HepG2 (cell line): ENCODE data around the gene PEX11B. TPM values are rescaled to one million over a fixed set of nuclear protein-coding genes. Genes with fewer than 3 reads are reported as not detected.
A peak's percentile ranks its signal among the peaks of the same experiment; 100 is the strongest.

Experiments used
- ATF6 ChIP-seq: sonication (generic); formaldehyde crosslinking; conservative IDR thresholded peaks from 2 replicates; pipeline ENCODE4 v1.4.0; 2020; ENCODE audit warnings: missing genetic modification reagents
- CREB1 ChIP-seq, 2 experiments: fragments of 450-650 bp in 1 of 2; IDR thresholded peaks; 2 replicates each; pipeline ENCODE4 v1.6.1; 2016 to 2017; ENCODE audit warnings: control low read depth in 1 of 2, mild to moderate bottlenecking in 1 of 2, missing compliant biosample characterization in 1 of 2, missing genetic modification characterization in 1 of 2
- CSRNP2 ChIP-seq: sonication (generic); formaldehyde crosslinking; conservative IDR thresholded peaks from 2 replicates; pipeline ENCODE4 v1.8.0; 2022; ENCODE audit warnings: low read depth, missing genetic modification reagents
- ISX ChIP-seq: sonication (generic); formaldehyde crosslinking; conservative IDR thresholded peaks from 2 replicates; pipeline ENCODE4 v1.5.0; 2020; ENCODE audit warnings: missing genetic modification reagents
- NR2F6 ChIP-seq, 2 experiments: IDR thresholded peaks; 2 replicates each; pipeline ENCODE4 v1.6.1; 2016; ENCODE audit warnings: antibody characterized with exemption in 1 of 2, mild to moderate bottlenecking in 1 of 2
- RNF2 ChIP-seq: fragments of 450-650 bp; conservative IDR thresholded peaks from 2 replicates; pipeline ENCODE4 v1.6.1; 2016; ENCODE audit warnings: low read depth
- SPEN ChIP-seq: sonication (generic); formaldehyde crosslinking; IDR thresholded peaks from 2 replicates; pipeline ENCODE4 v1.5.1; 2020; ENCODE audit warnings: low read depth, mild to moderate bottlenecking, missing genetic modification reagents
- STAT6 ChIP-seq: sonication (generic); formaldehyde crosslinking; IDR thresholded peaks from 2 replicates; pipeline ENCODE4 v1.4.0; 2020; ENCODE audit warnings: missing genetic modification reagents, mild to moderate bottlenecking, borderline replicate concordance
- THAP11 ChIP-seq: IDR thresholded peaks from 2 replicates; pipeline ENCODE4 v1.6.1; 2016; ENCODE audit warnings: missing biosample characterization, missing genetic modification reagents
- TP53 ChIP-seq: sonication (generic); formaldehyde crosslinking; conservative IDR thresholded peaks from 2 replicates; pipeline ENCODE4 v1.4.0; 2020; ENCODE audit warnings: missing genetic modification reagents
- TRAFD1 ChIP-seq: sonication (generic); formaldehyde crosslinking; IDR thresholded peaks from 2 replicates; pipeline ENCODE4 v1.5.1; 2020; ENCODE audit warnings: missing genetic modification reagents, mild to moderate bottlenecking, borderline replicate concordance
- ZBTB10 ChIP-seq: sonication (generic); formaldehyde crosslinking; IDR thresholded peaks from 2 replicates; pipeline ENCODE4 v1.4.0; 2020; ENCODE audit warnings: missing genetic modification reagents, borderline replicate concordance
- ZNF605 ChIP-seq: sonication (generic); formaldehyde crosslinking; IDR thresholded peaks from 2 replicates; pipeline ENCODE4 v1.8.0; 2022; ENCODE audit warnings: mild to moderate bottlenecking, missing genetic modification reagents
- ZNF879 ChIP-seq: sonication (generic); formaldehyde crosslinking; IDR thresholded peaks from 2 replicates; pipeline ENCODE4 v1.8.1; 2023; ENCODE audit warnings: missing genetic modification reagents
- ZNF891 ChIP-seq: sonication (generic); formaldehyde crosslinking; IDR thresholded peaks from 2 replicates; pipeline ENCODE4 v1.5.0; 2020; ENCODE audit warnings: mild to moderate bottlenecking, missing genetic modification reagents
- ZSCAN20 ChIP-seq: sonication (generic); formaldehyde crosslinking; IDR thresholded peaks from 2 replicates; pipeline ENCODE4 v1.4.0; 2020; ENCODE audit warnings: missing genetic modification reagents, mild to moderate bottlenecking, borderline replicate concordance
- polyA plus RNA-seq, 8 experiments: library from polyadenylated mRNA; depleted of rRNA in 3 of 8; stranded (reverse) in 7 of 8; unstranded in 1 of 8; fragments of >200 nt; fragmentation: Illumina TruSeq in 4 of 8; extraction: Trizol in 4 of 8; gene quantifications; 2 replicates each; pipeline versions ENCODE4 v1.2.1 to v1.2.3, GENCODE V29; 2011 to 2016; ENCODE audit warnings: low read depth in 4 of 8, missing spikeins in 1 of 8, mixed read lengths in 1 of 8; ENCODE audit not compliant: insufficient read depth in 1 of 8
- total RNA-seq, 5 experiments: library from RNA; depleted of rRNA; stranded (reverse); fragments of >200 nt; fragmentation: Illumina TruSeq; extraction: Trizol; gene quantifications; 2 replicates each; pipeline ENCODE4 v1.2.3, GENCODE V29; 2016; ENCODE audit warnings: low read depth in 1 of 5

PEX11B gene
- total and polyA plus RNA-seq, 2 of the 13 experiments (the other 11 are each of a cell fraction or from before 2014, with no cell fraction given) = 21.6 to 48.4 TPM

GRCh38 chr1:145891587-145892485 is 26.7 kb downstream of the PEX11B start (continued):
- TF ChIP-seq ATF6 (0 out of 2 replicates have a peak, but pooled peaks have one; percentile 29), ZNF605 (CRISPR knock-in tag) (no peak), TRAFD1 (CRISPR knock-in tag) (no peak), ZSCAN20 (CRISPR knock-in tag) (0 out of 2 replicates have a peak, but pooled peaks have one; percentile 28), NR2F6 (IDR thresholded peaks at IDR 0.05) (peak; percentile 66), NR2F6 (CRISPR knock-in tag; IDR thresholded peaks at IDR 0.05) (peak; percentile 66; the same call in 1 of the 2 replicates), RNF2 (no peak), CSRNP2 (no peak), TP53 (CRISPR knock-in tag) (peak; percentile 78; the same call in 1 of the 2 replicates), SPEN (CRISPR knock-in tag) (peak; percentile 74; the same call in 1 of the 2 replicates), THAP11 (peak; percentile 66), ISX (CRISPR knock-in tag) (0 out of 2 replicates have a peak, but pooled peaks have one; percentile 32), STAT6 (CRISPR knock-in tag) (no peak), ZBTB10 (CRISPR knock-in tag) (0 out of 2 replicates have a peak, but pooled peaks have one; percentile 57), CREB1 (IDR thresholded peaks at IDR 0.05) (no peak), CREB1 (CRISPR knock-in tag; IDR thresholded peaks at IDR 0.05) (peak; percentile 80), ZNF891 (CRISPR knock-in tag) (no peak), ZNF879 (CRISPR knock-in tag) (no peak)
